Stimulated activated CD8-positive, alpha-beta memory T cell treated with anti-CD3 and anti-CD28 coated beads, Interleukin-12 subunit alpha, Interleukin-12 subunit beta, amount 100 ng/mL, for 24 hours (primary cell): ENCODE results near the gene MRGPRE.

Experiments
- DNase-seq: peaks from one replicate; pipeline ENCODE4 v3.0.0-alpha.2; 2020; ENCODE audit errors: extremely low read depth

MRGPRE gene

GRCh38 chr11:3196161-3197043 is 35.8 kb downstream of the MRGPRE start:
- no peak for DNase-seq

GRCh38 chr11:3195251-3196160 is 36.7 kb downstream of the MRGPRE start:
- DNase-seq, result no peak

GRCh38 chr11:3194016-3194816 is 38.0 kb downstream of the MRGPRE start:
- no peak for DNase-seq

- no peak for DNase-seq
Measured at GRCh38 chr11:3193373-3194015, 38.7 kb downstream of the MRGPRE start.

- no peak for DNase-seq
Measured at GRCh38 chr11:3192511-3193372, 39.5 kb downstream of the MRGPRE start.

GRCh38 chr11:3191586-3192324 is 40.5 kb downstream of the MRGPRE start:
- DNase-seq, result no peak

- no peak for DNase-seq
Measured at GRCh38 chr11:3190600-3190999, 41.6 kb downstream of the MRGPRE start.

- DNase-seq, result no peak
Measured at GRCh38 chr11:3189886-3190583, 42.2 kb downstream of the MRGPRE start.

- DNase-seq, result no peak
Measured at GRCh38 chr11:3189196-3189843, 42.9 kb downstream of the MRGPRE start.

GRCh38 chr11:3188496-3189195 is 43.6 kb downstream of the MRGPRE start:
- DNase-seq, result no peak

- no peak for DNase-seq
Measured at GRCh38 chr11:3186166-3186953, 45.9 kb downstream of the MRGPRE start.

GRCh38 chr11:3184732-3185347 is 47.4 kb downstream of the MRGPRE start:
- no peak for DNase-seq

GRCh38 chr11:3183523-3183922 is 48.7 kb downstream of the MRGPRE start:
- no peak for DNase-seq

- DNase-seq, result no peak
Measured at GRCh38 chr11:3182462-3182852, 49.8 kb downstream of the MRGPRE start.

- DNase-seq, result no peak
Measured at GRCh38 chr11:3181725-3182461, 50.3 kb downstream of the MRGPRE start.

- DNase-seq, result no peak
Measured at GRCh38 chr11:3180869-3181268, 51.3 kb downstream of the MRGPRE start.
